ENCODE measurements around the gene FSD1. TPM values are rescaled to one million over a fixed set of nuclear protein-coding genes. Genes with fewer than 3 reads are reported as not detected.

Gene FSD1
- total and polyA plus RNA-seq, 2 experiments from 2014 or later = 5.8 TPM

GRCh38 chr19:4295972-4296771 lies 8.2 kb upstream of the FSD1 start:
- no peaks in the 10 kb centered on the region for H3F3A ChIP-seq (ENCODE audit: insufficient read depth)
- H2AFZ ChIP-seq = no peak overlapping the region
- no peaks in the 10 kb centered on the region; the same call in 1 of the 2 replicates for H3K27me3 ChIP-seq (replicated peaks; ENCODE audit: insufficient read depth)
- no peak overlapping the region for H3K4me2 ChIP-seq (ENCODE audit: unreplicated experiment)
- no peak overlapping the region for H3K9ac ChIP-seq
- H3K79me2 ChIP-seq (ENCODE audit: insufficient read depth) = no peaks in the 10 kb centered on the region
- DNase-seq = no peak
- in situ Hi-C loops (cut with MboI) = no loop called here
- no peaks in the 10 kb centered on the region for H4K20me1 ChIP-seq (ENCODE audit: insufficient read depth)
- H3K36me3 ChIP-seq (ENCODE audit: low read depth) = no peaks in the 10 kb centered on the region
- H3K27ac ChIP-seq = no peak overlapping the region
- 31 to 34% methylated on average over 14 of the region's 14 CpGs for WGBS, 2 experiments (ENCODE audit: low coverage in 1 of 2, low lambda C conversion rate in 2 of 2, missing lambda C conversion rate in 2 of 2)
- no peaks in the 10 kb centered on the region for H3K9me3 ChIP-seq (ENCODE audit: low read depth)
- H3K4me3 ChIP-seq = no peak overlapping the region
- TF ChIP-seq EZH2 (IDR thresholded peaks at IDR 0.05; ENCODE audit: insufficient read depth, poor library complexity, severe bottlenecking) (no peak), EZH2phosphoT487 (IDR thresholded peaks at IDR 0.05; ENCODE audit: insufficient read depth, low read depth) (no peak)
- no peaks in the 10 kb centered on the region for H3K4me1 ChIP-seq (ENCODE audit: insufficient read depth)
- no peaks in the 10 kb centered on the region for H3K9me2 ChIP-seq (ENCODE audit: insufficient read depth)

GRCh38 chr19:4297901-4298809 lies 6.2 kb upstream of the FSD1 start:
- DNase-seq = no peak
- in situ Hi-C loops (cut with MboI) = no loop called here
- 72 to 73% methylated on average over 26 to 27 of the region's 27 CpGs for WGBS, 2 experiments (ENCODE audit: low coverage in 1 of 2, low lambda C conversion rate in 2 of 2, missing lambda C conversion rate in 2 of 2)

GRCh38 chr19:4298810-4299550 lies 5.4 kb upstream of the FSD1 start:
- in situ Hi-C loops (cut with MboI) = no loop called here
- H3K27me3 ChIP-seq (replicated peaks; ENCODE audit: insufficient read depth) = no peaks in the 10 kb centered on the region; the same call in 1 of the 2 replicates
- 69 to 76% methylated on average over 8 of the region's 8 CpGs for WGBS, 2 experiments (ENCODE audit: low coverage in 1 of 2, low lambda C conversion rate in 2 of 2, missing lambda C conversion rate in 2 of 2)

More at GRCh38 chr19:4297901-4298809, 6.2 kb upstream of the FSD1 start:
- H3K27me3 ChIP-seq (replicated peaks; ENCODE audit: insufficient read depth) = no peaks in the 10 kb centered on the region; the same call in 1 of the 2 replicates
- no peaks in the 10 kb centered on the region for H3K9me2 ChIP-seq (ENCODE audit: insufficient read depth)
- H3F3A ChIP-seq (ENCODE audit: insufficient read depth) = no peaks in the 10 kb centered on the region
- H4K20me1 ChIP-seq (ENCODE audit: insufficient read depth) = no peaks in the 10 kb centered on the region
- no peak for TF ChIP-seq EZH2phosphoT487 (IDR thresholded peaks at IDR 0.05; ENCODE audit: insufficient read depth, low read depth)
- no peak for TF ChIP-seq EZH2 (IDR thresholded peaks at IDR 0.05; ENCODE audit: insufficient read depth, poor library complexity, severe bottlenecking)
- no peaks in the 10 kb centered on the region for H3K79me2 ChIP-seq (ENCODE audit: insufficient read depth)
- no peak overlapping the region for H2AFZ ChIP-seq
- no peaks in the 10 kb centered on the region for H3K9me3 ChIP-seq (ENCODE audit: low read depth)
- H3K27ac ChIP-seq = no peak overlapping the region
- H3K4me2 ChIP-seq (ENCODE audit: unreplicated experiment) = no peak overlapping the region
- H3K9ac ChIP-seq = no peak overlapping the region
- no peaks in the 10 kb centered on the region for H3K36me3 ChIP-seq (ENCODE audit: low read depth)
- no peak overlapping the region for H3K4me3 ChIP-seq
- H3K4me1 ChIP-seq (ENCODE audit: insufficient read depth) = no peaks in the 10 kb centered on the region

GRCh38 chr19:4300589-4300988 lies 3.8 kb upstream of the FSD1 start:
- Histone ChIP-seq H3K4me1 (ENCODE audit: insufficient read depth) (no peaks in the 10 kb centered on the region), H3K9me3 (ENCODE audit: low read depth) (no peaks in the 10 kb centered on the region), H2AFZ (no peak overlapping the region), H3K9me2 (ENCODE audit: insufficient read depth) (no peaks in the 10 kb centered on the region), H3K4me2 (ENCODE audit: unreplicated experiment) (no peak overlapping the region), H3K9ac (no peak overlapping the region), H3K36me3 (ENCODE audit: low read depth) (no peaks in the 10 kb centered on the region), H4K20me1 (ENCODE audit: insufficient read depth) (no peaks in the 10 kb centered on the region), H3K27ac (no peak overlapping the region), H3F3A (ENCODE audit: insufficient read depth) (no peaks in the 10 kb centered on the region), H3K79me2 (ENCODE audit: insufficient read depth) (no peaks in the 10 kb centered on the region), H3K27me3 (replicated peaks; ENCODE audit: insufficient read depth) (no peaks in the 10 kb centered on the region), H3K4me3 (no peak overlapping the region)
- TF ChIP-seq EZH2 (IDR thresholded peaks at IDR 0.05; ENCODE audit: insufficient read depth, poor library complexity, severe bottlenecking) (no peak), EZH2phosphoT487 (IDR thresholded peaks at IDR 0.05; ENCODE audit: insufficient read depth, low read depth) (no peak)
- no peak for DNase-seq
- in situ Hi-C loops (cut with MboI) = no loop called here
- WGBS, 2 experiments (ENCODE audit: low coverage in 1 of 2, low lambda C conversion rate in 2 of 2, missing lambda C conversion rate in 2 of 2) = 71 to 73% methylated on average over 3 of the region's 3 CpGs

More at GRCh38 chr19:4298810-4299550, 5.4 kb upstream of the FSD1 start:
- Histone ChIP-seq H3F3A (ENCODE audit: insufficient read depth) (no peaks in the 10 kb centered on the region), H3K4me2 (ENCODE audit: unreplicated experiment) (no peak overlapping the region), H3K36me3 (ENCODE audit: low read depth) (no peaks in the 10 kb centered on the region), H3K79me2 (ENCODE audit: insufficient read depth) (no peaks in the 10 kb centered on the region), H3K4me1 (ENCODE audit: insufficient read depth) (no peaks in the 10 kb centered on the region), H3K27ac (no peak overlapping the region), H4K20me1 (ENCODE audit: insufficient read depth) (no peaks in the 10 kb centered on the region), H3K9ac (no peak overlapping the region), H3K9me2 (ENCODE audit: insufficient read depth) (no peaks in the 10 kb centered on the region), H2AFZ (no peak overlapping the region), H3K4me3 (no peak overlapping the region), H3K9me3 (ENCODE audit: low read depth) (no peaks in the 10 kb centered on the region)
- no peak for DNase-seq
- TF ChIP-seq EZH2phosphoT487 (IDR thresholded peaks at IDR 0.05; ENCODE audit: insufficient read depth, low read depth) = no peak
- no peak for TF ChIP-seq EZH2 (IDR thresholded peaks at IDR 0.05; ENCODE audit: insufficient read depth, poor library complexity, severe bottlenecking)
